HG03196 (cell line): ENCODE results near the gene LINGO3.
A peak's percentile ranks its signal among the peaks of the same experiment; 100 is the strongest.

ENCODE experiments used
- ATAC-seq: cut with Tn5 transposase; IDR thresholded peaks from one replicate; pipeline ENCODE4 v1.9.1; 2021; ENCODE audit not compliant: unreplicated experiment

The LINGO3 gene

DNA sequence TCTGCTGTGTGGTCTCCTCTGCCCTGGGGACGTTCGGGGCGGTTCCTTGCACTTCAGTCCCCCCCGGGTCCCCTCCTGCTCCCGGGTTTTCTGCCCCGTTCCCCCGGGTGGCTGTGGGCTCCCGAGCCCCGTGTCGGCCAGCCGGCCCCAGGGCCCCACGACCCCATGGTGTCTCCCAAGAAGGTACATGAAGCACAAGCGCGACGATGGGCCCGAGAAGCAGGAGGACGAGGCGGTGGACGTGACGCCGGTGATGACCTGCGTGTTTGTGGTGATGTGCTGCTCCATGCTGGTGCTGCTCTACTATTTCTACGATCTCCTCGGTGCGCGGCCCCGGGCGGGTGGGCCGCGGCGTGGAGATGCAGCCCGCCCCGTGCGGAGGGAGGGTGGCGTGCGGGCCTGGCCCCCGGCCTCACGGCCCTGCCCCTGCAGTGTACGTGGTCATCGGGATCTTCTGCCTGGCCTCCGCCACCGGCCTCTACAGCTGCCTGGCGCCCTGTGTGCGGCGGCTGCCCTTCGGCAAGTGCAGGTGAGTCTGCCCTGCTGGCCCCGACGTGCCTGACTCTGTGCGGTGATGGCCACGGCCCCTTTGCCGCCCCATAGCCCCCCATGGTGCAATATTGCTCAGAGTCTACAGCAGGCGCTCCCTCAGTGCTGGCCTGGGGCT, 31.8 kb upstream of the LINGO3 start:
- ATAC-seq: no peak

DNA sequence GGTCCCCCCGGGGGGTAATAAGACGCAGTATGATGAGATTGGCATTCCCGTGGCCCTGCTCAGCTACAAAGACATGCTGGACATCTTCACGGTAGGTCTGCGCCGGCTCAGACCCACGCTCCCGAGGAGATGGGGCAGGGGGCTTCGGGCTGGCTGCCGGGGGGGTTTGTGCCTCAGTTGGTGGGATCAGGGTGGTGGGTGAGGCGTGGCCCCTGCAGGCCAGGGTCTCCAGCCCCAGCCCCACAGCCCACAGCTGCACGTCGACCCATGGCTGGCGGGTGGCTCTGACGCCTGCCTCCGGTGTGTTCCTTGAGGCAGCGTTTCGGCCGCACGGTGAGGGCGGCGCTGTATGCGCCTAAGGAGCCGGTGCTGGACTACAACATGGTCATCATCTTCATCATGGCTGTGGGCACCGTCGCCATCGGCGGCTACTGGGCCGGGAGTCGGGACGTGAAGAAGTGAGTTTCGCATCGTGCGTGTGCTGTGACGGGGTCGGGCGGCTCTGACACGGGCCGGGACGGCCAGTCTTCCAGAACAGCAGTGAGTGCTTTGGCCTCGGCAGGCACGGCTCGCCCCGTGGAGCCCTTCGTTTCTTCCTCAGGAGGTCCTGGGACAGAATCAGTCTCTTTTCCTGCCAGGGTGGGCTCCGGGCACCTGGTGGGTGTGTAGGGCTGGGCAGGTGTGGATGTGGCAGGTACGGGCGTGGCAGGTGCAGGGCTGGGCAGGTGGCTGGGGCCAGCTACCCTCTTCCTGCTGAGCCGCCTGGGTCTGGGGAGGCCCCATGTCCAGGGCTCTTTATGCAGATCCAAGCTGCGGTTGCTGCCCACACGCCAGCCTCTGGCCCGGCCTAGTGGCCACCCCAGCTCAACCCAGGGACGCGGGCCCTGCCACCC, 31.0 kb upstream of the LINGO3 start:
- no peak for ATAC-seq

- ATAC-seq: no peak
Measured at GRCh38 chr19:2338055-2338615, 30.2 kb upstream of the LINGO3 start.

- no peak for ATAC-seq
Measured at GRCh38 chr19:2337329-2337707, 29.4 kb upstream of the LINGO3 start.

- ATAC-seq: no peak
Measured at GRCh38 chr19:2336528-2337328, 28.8 kb upstream of the LINGO3 start.

- ATAC-seq: no peak
Measured at GRCh38 chr19:2335848-2336247, 27.9 kb upstream of the LINGO3 start.

GRCh38 chr19:2334986-2335846, 27.3 kb upstream of the LINGO3 start:
- ATAC-seq: no peak

DNA sequence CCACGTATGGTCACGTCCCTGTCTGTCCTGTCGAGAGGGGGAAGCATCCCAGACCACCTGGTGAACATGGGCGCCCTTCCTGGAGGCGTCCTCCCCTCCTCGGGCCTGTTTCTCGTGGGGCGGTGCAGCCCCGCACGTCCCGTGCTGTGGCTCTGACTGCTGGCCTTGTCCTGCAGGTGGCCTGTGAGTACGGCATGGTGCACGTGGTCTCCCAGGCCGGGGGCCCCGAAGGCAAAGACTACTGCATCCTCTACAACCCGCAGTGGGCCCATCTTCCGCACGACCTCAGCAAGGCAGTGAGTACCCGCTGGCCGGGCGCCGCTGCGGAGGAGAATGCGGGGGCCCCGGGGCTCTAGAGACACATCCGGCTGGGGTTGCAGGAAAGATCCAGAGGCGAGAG, 26.5 kb upstream of the LINGO3 start:
- ATAC-seq: no peak

DNA sequence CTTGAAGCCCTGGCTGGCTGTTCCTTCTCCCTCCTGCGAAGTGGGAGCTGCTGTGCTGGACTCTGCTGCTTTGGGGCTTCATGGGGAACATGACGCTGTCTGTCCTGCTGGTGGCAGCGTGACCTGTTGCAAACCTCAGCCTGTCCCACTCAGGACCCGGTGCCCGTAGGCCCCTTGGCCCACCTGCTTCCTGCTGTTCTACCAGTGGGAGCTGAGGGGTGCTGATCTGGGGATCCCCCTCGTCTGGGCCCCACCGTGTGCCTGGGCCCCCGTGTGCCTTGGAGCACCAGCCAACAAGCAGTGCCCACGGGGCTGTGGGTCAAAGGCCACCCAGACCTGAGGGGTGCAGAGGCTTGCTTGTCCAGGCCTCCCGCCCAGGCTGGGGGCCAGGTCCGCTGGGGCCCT, 25.9 kb upstream of the LINGO3 start:
- ATAC-seq: no peak

DNA sequence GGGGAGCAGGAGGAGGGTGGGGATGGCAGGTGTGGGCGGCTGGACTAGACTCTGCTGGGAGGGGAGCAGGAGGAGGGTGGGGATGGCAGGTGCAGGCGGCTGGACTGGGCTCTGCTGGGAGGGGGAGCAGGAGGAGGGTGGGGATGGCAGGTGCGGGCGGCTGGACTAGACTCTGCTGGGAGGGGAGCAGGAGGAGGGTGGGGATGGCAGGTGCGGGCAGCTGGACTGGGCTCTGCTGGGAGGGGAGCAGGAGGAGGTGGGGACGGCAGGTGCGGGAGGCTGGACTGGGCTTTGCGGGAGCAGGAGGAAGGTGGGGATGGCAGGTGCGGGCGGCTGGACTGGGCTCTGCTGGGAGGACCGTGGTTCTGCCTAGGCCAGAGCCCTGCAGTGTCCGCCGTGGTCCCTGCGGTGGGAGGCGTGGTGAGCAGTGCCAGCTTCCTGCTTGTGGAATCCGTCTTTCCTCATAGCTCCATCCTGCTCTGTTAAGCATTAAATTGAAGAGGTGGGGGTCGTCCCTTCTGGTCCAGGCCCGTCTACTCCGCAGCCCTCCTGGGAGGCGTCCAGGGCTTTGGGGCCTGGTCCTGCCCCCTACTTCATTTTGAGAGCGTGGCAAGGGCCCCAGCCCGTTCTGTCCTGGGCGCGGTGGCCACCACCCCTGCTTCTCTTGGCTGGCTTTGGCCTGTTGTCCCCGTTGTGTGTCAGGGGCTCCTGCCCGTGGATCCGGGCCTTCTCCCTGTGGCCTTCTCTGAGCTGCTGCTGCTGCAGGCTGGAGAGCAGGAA, 25.3 kb upstream of the LINGO3 start:
- no peak for ATAC-seq

- ATAC-seq: no peak
Measured at GRCh38 chr19:2332341-2333026, 24.5 kb upstream of the LINGO3 start.

DNA sequence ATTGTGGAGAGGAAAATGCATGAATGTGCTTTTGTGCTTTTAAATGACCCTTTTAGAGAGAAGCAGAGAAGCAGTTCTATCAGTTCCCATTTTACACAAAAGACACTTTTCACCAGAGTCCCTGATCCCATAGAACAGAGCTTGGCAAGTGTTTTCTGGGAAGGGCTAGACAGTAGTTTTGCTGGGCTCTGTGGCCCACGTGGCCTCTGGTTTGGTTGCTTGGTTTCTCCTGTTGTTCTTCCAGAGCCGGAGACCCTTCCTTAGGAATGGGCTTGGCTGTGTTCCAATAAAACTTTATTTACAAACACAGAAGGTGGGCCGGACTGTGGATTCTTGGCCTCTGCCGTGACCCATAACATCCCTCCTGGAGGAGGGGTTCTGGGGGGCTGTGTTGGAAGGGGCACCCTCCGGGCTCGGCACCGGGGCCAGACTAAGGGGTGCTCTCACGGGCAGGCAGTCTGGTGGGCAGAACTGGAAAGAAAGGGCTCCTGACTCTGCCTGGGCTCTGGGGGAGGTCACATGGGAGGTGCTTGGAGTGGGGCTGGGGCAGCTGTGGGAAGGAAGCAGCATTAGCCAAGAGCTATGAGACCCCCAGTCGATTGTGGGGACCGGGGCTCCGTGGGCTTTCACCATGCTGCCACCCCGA, 23.8 kb upstream of the LINGO3 start:
- ATAC-seq: no peak

GRCh38 chr19:2330632-2331284, 22.8 kb upstream of the LINGO3 start:
- ATAC-seq: no peak

GRCh38 chr19:2330255-2330631, 22.3 kb upstream of the LINGO3 start:
- no peak for ATAC-seq

- ATAC-seq: no peak
Measured at GRCh38 chr19:2329501-2329916, 21.6 kb upstream of the LINGO3 start.

DNA sequence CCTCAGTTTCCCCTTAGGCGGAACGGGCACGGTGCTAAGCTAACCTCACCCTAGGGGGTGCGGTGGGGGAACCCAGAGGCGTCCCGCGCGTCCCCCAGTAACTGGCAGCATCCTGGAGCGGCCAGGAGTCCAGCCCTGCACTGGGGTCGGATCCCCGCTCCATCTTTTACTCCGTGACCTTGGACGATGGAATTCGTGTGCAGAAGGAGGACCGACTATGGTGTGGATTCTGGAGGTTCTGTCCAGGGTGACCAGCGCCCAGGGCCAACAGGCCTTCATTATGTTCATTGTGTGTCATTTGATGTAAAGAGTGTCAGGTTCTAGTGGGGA, 21.2 kb upstream of the LINGO3 start:
- ATAC-seq: no peak

- ATAC-seq: peak; percentile 54
Measured at GRCh38 chr19:2328401-2329148, 20.6 kb upstream of the LINGO3 start, which contains the start of the genes LSM7 and SPPL2B. TSS of gene LSM7 (minus strand) at chr19:2328586. CDS start at chr19:2328566, 20 bp downstream. TSS of gene SPPL2B (plus strand) at chr19:2328684. CDS start at chr19:2328710, 26 bp downstream.
